GM18909 (cell line): ENCODE measurements around the gene PSMG4.

ENCODE experiments used
- ATAC-seq: cut with Tn5 transposase; IDR thresholded peaks from one replicate; pipeline ENCODE4 v1.9.1; 2021; ENCODE audit warnings: mild to moderate bottlenecking; ENCODE audit not compliant: unreplicated experiment, poor library complexity

PSMG4 gene

DNA sequence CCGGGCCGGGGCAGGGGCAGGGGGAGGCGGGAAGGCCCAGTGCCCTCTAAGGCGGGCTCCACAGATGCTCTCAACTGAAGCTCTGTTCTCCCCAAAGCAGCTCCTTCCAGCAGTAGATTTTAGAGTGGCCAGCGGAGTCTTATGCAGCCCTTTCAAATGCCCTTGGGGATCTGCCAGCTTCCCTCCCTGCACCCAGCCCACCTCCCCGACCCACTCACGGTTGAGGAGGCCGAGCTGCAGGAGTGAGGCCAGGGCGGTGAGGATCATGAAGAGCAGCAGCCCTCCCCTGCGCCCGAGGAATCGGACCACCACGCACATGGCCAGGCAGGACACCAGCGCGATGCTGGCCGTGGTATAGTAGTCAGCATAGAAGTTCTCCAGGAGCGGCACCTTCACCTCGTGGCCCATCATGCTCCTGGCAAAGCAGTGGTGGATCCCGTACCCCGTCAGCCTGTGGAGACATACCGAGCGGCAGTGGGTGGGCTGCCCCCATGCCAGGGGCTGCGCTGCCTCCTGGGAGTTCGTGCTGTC, 28.0 kb downstream of the PSMG4 start:
- no peak for ATAC-seq

DNA sequence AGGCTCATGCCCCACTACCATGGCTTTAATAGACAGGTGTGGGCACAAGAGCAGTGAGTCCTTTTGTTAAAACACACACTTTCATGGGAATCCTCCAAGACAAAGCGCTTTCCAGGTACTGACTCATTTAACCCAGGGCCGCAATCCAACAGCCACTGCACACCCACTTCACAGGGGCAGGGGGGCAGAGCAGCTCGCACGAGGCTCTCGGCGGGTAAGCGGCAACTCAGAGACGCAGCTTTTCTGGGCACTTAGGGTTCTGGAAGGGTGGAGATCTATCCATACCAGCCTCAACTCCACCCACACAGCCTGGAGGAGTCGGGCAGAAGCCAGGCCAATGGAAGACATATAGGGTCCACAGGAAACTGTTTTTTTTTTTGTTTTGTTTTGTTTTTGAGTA, 28.6 kb downstream of the PSMG4 start:
- no peak for ATAC-seq

DNA sequence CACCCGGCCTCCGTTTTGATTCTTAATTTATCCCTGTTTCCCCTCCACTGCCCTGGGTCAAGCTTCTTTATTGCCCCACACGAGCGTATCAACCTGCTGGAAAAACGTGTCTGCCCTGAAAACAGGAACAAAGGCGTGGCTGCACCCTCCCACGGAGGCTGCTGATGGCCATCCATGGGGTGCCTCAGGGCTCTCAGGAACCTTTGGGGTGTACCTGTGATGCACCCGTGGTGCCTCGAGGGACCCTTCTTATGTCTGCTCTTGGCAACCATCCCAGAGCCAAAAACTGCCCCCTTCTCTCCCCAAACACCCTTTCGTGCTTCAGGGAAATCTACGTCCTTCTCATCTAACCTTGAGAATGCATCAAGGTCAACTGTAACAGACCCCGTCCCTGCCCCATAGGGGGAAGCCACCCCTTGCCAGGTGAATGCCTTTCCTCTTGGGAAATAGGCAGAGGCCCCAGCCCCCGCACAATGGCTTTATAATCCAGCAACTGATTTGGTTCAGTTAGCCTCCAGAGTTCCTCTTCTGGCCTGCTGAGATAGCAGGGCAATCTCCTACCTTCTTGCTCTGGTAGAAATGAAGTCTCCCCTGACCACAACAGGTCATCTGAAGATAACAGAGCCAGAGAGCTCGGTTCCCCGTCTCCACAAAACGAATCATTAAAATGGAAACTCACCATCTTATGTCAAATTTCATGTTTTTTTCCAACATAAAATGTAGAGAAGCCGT, 29.4 kb downstream of the PSMG4 start:
- no peak for ATAC-seq

DNA sequence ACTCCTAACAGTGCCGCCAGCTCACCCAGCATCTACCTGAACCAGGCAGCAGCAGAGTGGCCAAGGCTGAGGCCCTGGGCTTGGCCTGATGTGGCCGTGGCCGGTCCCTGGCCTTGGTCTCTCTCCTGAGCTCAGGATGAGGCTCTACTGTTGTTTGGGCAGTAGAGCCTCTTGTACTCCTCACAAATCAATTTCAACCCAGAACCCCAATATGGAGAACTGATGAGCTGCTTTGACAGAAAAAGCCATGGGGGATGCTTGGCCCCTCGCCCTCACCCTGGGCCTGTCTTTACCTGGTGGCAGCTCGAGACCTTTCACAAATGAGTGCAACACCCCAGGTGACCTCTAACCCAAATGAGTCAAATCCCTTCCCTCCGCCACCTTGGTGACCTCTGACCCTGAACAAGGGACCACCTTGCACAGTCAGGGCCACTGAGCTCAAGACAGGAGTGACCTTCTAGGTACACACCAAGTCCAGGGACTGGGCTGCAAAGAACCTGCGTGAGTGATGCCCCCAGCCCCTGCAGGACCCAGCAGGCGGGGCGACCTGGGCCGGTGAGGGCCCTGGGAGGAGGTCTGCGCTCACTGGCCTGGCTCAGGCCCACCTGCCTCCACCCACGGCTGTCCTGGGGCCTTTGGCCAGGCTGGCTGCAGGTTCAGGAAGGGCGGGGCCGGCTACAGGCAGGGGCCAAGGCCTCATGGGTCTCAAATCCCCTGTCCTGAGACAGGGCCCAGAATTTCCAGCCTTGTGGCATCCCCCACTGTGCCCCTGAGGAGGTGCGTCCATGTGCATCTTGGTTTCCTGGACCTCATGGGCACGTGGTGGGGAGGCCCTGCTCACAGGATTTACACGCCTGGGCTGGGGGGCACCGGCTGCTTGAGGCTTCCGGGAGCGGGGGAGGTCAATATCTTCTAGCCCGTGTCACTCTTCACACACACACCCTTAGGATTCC, 30.2 kb downstream of the PSMG4 start:
- no peak for ATAC-seq

DNA sequence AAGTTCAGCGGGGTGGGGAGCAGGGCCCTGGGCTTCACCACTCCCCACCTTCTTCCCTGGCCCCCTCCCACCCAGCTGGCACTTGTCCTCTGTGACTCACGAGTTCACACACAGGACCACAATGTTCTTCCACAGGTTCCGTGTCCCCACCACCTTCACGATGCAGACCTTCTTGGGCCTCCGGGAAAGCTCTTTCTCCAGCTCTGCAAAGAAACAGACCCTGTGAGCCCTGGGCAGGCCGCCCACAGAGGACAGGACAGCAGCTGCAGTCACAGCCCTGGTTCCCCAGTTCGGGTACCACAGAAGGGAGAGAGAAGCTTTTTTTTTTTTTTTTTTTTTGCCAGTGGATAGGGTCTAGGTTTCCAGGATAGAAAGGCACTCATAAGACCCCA, 30.9 kb downstream of the PSMG4 start:
- ATAC-seq = no peak

DNA sequence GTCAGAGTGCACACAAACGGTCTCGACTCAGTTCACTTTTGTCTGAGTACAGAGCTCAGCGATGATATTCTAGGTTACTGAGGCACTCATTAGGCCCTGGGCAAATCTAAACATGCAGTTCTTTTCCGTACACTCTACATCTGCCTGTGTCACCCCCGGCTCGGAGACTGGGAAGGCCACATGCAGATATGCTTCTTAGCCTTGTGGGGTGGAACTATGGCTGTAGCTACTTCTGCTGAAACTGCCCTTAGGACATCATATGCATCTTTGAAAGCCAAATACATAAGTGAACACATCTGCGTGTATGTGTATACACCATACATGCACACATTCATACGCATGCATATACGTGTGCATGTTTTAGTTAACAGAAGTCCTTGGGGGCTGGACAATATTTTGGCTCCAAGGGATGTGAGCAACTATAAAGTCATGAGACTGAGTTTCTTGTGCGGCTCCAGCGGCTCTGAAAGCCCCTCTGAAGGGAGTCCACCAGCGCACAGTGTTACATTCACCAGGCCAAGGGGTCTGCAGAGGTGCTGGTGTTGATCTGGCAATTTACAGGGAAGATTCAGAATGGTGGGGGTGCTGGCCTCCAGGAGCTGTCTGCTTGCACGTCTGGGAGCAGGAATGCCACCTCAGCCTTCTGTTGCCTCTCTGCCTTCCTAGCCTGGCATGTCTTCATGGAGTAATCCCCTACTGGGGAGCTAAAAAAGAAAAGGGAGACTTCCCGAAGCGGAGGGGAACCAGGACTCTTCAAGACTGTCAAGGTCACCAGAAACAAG, 31.6 kb downstream of the PSMG4 start:
- ATAC-seq = no peak

DNA sequence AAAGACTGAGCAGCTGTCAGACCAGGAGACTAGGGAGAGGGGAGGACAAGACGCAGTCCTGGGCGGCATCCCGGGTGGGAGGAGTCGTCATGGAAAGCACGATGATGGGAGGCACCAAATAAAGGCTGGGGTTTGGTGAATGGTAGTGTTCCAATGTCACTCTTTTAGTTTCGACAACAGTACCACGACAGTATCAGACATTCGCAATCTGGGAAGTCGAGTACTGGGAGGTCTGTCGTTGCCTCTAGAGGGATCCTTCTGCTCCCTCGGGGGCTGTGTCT, 32.1 kb downstream of the PSMG4 start:
- no peak for ATAC-seq

DNA sequence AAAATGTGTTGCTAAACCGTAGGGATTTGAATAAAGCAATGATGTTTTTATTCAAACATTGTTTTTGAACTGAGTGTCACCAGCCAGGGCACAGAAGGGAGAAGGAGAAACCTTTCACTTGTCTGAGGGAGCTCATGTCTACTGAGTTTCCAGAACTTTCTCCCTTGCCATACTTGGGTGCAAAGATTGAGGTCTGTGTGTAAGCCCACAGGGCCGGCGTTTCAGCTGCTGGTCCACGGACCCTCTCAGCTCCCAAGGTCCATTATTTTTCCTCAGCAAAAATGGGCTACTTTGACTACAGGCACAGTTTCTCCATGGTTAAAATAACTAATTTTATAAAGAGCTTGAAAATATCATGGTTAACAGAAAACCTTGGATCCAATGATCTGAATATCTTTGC, 32.6 kb downstream of the PSMG4 start:
- ATAC-seq = no peak

DNA sequence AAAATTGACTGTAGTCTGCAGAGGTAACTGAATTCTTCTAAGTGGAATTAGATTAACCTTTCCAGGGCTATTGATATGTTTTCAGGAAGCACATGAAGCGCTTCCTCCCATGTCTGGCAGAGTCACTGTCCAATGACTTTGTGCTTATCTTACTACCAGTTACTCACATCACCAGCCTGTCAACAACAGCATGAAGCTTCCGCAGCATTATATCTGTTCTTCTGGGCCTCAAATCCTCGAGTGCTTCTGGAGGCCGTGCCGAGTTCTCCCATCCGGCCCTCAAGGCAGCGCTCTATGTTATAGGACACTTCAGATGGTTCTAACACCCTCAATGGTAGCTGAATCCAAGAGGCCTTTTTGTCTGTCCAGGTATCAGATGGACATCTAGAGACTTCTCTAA, 33.2 kb downstream of the PSMG4 start:
- ATAC-seq = no peak

DNA sequence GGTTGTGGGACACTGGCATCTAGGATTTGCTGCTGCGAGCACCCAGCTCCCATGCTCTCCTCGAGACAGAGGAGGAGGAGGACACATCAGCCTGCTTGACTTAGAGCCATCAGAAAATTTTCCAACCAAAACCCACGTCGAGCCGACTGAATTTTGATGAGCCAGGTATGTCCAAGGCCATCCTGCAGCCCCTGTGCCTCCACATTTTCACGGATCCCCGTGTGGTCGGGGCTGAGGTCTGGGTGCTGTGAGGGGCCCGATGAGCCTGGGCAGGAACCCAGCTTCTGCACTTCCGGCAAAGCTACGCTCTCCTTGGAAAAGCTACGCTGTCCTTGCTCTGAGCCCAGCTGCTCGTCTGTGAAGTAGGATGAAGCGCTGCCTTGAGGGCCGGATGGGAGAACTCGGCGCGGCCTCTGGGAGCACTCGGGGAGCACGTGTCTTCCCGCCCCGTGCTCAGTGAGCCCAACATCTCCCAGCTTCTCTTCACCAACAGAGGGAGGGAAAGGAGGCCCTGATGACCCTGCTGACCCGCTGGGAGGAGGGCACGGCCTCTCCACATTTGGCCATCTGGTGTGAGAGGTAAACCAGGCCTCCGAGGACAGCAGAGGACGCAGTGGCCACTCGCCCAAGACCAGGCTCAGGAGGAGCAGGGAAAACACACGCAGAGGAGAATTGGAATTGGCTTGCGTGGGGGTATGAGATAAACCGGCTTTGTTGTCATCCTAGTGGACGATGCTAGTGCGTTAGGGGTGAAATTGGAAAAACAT, 33.9 kb downstream of the PSMG4 start:
- ATAC-seq = no peak

DNA sequence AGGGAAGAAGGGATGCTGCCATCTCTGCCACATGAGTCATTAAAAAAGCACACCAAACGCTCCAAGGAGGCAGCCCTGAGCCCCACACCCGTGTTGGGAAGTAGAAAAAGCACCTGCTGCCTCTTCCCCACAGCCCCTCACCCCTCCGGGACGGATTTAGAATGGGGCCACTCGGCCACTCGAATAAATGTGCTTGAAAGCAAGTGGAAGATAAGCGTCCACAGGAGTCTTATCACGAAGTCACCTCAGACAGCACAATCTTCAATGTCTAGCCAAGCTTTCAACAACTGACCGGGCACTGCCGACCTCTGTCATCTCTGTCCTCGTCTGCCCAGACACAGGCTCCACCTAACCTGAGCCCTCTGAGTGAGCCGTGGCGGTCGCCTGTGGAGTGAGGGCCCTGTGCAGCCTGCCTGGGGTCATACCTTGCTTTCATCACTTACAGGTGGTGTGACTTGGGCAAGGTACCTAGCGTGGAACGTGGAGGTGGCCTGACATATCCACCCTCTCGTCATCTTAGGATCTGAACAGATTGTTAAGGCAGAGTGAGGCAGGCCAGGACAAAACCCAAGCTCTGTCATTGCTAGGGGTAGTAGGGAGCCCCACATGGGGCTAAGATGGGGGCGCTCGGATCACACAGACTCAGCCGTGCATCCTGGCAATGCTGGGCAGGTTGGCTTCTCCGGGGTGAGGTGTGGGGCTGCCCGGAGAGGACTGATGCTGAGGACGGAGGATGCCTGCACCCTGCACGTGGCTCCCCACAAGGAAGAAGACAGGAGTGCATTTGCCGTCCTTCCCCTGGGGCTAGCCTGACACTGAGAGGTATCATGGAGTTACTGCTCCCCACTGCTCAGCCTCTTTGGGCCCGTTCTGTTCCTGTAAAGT, 34.8 kb downstream of the PSMG4 start:
- ATAC-seq = no peak

DNA sequence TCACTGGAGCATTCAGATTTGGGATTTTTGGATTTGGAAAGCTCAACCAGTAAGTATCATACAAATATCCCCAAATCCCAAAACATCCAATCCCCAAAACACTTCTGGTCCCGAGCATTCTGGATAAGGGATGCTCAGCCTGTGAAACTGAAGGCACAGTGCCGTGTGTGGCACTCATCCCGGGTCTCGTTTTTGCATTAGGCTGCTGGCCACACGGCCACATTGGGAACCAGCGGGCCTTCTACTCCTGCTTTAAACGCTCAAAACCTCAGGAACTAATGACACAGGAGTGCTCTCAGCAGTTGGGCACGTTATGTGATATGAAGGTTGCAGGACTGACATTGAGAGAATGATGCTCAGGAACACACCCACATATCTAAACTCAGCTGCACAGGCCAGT, 35.6 kb downstream of the PSMG4 start:
- no peak for ATAC-seq

DNA sequence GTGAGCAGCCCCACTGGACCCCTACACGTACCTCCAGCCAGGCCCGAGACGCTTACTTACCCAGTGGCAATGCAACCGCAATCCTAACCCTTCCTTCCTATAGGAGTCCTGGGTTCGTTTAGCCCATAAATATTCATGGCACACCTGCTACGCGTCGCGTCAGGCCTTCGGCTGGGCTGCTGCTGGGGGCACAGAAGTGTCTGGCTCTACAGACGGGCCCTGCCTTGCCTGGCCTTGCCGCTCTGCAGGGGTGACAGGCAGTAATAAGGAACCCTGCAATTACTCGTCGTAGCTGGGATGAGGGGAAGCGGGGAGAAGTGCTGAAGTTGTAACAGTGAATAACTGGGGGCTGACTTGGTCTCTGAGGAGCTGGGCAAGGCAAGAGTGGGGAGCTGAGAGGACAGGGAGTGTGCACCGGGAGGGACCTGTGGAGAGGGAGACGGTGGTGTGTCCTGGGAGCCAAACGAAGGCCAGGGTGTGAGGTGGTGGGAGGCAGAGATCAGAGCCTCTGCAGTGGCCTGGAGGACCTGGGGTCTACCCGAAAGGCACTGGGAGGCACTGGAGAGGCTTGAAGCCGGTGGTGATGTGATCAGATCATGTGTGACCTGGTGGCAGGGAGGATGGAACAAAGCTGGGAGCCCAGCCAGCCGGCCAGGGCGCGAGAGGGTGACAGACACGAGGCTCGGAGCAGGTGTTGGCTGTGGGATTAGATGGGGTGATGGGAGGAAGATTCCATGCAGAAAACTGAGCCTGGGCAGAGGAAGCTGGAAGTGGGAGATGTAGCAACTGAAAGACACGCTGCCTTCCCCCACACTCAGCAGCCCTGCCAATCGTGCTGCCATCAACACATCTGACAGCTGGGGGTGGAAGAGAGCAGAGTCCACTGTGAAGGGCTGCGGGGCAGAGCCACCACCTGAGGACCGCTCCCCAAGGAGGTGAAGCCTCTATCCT, 36.4 kb downstream of the PSMG4 start:
- ATAC-seq = no peak

DNA sequence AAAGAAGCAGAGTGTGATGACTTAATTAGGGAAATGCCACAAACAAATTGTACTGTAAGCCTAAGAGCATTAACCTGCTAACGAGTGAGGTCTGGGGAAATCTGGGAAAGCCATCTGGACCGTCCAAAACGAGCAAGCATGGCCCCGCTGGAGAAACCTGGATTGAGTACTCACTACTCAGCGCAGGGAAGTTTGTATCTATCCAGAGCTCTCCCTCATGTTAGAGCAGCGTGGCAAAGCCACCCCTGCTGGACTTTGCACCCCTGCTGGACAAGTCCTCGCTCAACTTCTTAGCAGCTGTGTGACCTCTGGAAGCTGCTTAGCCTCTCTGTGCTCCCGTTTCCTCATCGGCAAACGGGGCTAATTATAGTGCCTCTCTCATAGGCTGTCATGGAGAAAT, 37.3 kb downstream of the PSMG4 start:
- ATAC-seq = no peak

DNA sequence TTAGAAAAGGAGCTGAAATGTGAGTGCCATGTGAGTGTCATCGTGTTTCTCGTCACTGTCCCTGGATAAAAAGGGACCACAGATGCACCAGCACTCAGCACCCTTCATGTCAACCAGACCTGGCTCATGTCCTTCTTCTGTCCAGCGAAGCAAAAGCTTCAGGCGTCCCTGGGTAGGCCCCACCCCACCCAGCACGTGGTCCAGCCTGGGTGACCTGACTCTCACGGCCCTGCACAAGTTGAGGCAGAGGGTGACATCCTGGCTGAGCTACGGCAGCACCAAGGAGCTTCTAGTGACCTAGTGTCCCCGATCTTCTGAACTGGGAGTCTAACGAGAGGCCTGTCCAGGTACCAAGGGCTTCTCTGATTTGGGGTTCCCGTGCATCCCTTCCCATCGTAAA, 37.8 kb downstream of the PSMG4 start:
- ATAC-seq = no peak

DNA sequence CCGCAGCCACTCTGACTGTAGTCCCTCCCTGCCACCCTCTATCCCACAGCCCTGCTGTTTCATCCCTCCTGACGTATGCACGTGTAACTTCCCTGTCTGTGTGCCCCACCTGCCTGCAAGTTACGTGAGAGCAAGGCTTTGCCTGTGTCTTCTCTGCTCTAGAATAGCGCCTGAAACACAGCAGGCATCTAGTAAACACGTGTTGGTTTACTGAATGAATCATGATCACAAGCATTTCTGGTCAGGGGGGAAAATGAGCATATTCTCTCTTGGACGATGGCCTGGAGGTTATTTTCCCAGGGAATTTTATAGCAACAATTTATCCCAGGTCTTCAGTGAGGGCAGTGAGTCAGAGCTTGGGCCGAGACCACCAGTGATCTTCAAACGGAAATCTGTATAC, 38.3 kb downstream of the PSMG4 start:
- no peak for ATAC-seq

DNA sequence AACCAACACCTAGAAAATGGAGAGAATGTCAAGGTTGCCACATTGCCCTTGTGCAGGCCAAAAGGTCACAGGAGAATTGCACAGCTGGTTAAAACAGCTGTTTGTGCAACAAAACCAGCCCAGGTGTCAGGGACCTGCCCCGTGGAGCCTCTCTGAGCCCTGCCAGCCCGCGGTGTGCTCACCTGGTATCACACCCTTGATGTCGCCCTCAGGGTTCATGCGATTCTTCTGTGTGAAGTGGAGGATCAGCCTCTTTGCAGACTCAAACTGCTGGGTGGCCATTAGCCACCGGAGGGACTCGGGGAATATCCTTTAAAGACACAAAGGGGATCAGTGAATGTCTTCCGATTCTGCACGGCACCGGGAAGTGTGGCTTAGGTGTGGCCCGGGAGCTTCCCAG, 39.2 kb downstream of the PSMG4 start:
- ATAC-seq = no peak

DNA sequence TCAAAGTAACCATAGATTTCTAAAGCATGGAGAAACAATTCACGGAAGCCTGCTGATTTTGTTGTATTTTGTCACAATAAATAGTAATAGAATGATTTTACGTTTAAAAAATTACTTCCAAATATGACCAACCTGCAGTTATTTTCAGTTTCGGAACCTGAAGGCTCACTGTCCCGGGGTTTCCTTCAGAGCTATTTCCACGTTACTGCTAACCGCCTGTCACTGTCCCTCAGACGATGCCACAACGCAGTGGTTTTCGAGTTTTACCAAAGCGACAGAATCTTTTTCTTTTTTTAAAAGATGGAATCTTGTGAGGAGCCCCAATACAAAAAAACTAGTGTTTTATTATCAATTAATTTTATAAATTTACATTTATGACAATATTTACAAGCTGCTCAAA, 40.5 kb downstream of the PSMG4 start:
- ATAC-seq = no peak
